Gastroesophageal sphincter (tissue), 3 donors: ENCODE measurements around the gene TRAPPC3L.

Experiments
- EP300 ChIP-seq: sonication (generic); formaldehyde crosslinking; IDR thresholded peaks from one replicate; pipeline ENCODE4 v1.6.1; 2017; ENCODE audit warnings: antibody characterized with exemption, mild to moderate bottlenecking
- POLR2A ChIP-seq, 2 donors: fragments of 450-650 bp; IDR thresholded peaks; one replicate each; pipeline ENCODE4 v1.6.1; 2017; ENCODE audit warnings: antibody characterized with exemption in 2 of 2, mild to moderate bottlenecking in 2 of 2, moderate library complexity in 1 of 2
- POLR2AphosphoS5 ChIP-seq: sonication (generic); formaldehyde crosslinking; IDR thresholded peaks from one replicate; pipeline ENCODE4 v1.6.1; 2017; ENCODE audit warnings: antibody characterized with exemption
- TF ChIP-seq, protein P1 (sequence below), 4 experiments: fragments of 200-600 bp in 2 of 4; fragments of 450-650 bp in 2 of 4; sonication (generic) in 1 of 4; IDR thresholded peaks; one replicate each; pipeline ENCODE4 v1.5.1; 2017 to 2019; ENCODE audit warnings: antibody characterized with exemption in 4 of 4, mild to moderate bottlenecking in 2 of 4, moderate library complexity in 2 of 4

DNA sequence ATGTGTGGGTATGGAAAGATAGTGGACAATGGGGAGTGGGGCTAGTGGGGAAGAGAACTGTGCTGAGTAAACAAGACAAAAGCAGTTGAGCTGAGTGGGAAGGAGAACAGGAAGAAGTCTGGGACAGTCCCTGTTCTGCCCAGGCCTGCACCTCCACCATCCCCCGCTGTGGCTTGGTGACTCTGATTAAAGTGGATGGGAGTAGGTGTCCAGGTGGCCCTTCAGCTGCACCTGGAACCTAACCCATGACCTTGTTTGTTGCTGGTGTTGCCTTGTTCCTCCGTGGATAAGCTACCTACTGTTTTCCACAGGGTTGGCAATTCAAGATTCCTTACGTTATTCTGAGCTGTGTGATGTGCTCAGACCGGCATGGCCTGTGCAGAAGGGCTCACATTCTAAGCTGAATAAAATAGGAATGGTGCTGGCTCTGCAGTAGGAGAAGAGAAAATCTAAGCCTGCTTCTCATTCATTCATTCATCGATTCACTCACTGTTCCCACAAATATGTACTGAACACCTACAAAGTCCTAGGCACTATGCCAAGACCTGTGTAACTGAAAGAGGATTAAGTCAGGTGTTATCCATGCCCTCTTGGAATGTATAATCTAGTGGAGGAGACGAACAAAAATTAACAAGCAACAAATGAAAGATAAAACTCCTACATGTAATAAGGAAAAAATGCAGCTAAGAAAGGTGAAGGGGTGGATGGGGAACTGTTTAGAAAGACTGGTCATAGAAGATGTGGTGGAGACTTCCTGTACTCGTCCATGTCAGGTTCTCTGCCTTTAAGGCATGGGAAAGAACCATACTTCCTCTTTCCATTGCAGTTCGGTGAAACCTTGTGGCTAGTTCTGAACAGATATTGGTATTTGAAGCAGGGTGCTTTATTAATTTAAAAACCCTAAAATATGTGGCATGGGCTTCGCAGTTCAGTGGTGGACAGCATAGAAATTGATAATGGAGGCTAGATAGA lies 94.4 kb downstream of the TRAPPC3L start:
- TF ChIP-seq, protein P1, sequence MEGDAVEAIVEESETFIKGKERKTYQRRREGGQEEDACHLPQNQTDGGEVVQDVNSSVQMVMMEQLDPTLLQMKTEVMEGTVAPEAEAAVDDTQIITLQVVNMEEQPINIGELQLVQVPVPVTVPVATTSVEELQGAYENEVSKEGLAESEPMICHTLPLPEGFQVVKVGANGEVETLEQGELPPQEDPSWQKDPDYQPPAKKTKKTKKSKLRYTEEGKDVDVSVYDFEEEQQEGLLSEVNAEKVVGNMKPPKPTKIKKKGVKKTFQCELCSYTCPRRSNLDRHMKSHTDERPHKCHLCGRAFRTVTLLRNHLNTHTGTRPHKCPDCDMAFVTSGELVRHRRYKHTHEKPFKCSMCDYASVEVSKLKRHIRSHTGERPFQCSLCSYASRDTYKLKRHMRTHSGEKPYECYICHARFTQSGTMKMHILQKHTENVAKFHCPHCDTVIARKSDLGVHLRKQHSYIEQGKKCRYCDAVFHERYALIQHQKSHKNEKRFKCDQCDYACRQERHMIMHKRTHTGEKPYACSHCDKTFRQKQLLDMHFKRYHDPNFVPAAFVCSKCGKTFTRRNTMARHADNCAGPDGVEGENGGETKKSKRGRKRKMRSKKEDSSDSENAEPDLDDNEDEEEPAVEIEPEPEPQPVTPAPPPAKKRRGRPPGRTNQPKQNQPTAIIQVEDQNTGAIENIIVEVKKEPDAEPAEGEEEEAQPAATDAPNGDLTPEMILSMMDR (IDR thresholded peaks at IDR 0.05) = no peak
- no peak for TF ChIP-seq POLR2A (IDR thresholded peaks at IDR 0.05)
- no peak for TF ChIP-seq POLR2AphosphoS5
- no peak for TF ChIP-seq EP300
